HEK293 (cell line): ENCODE results near the gene CYP27C1.
A peak's percentile ranks its signal among the peaks of the same experiment; 100 is the strongest.

Source experiments
- CTCF ChIA-PET: fragments of 350-600 bp; formaldehyde crosslinking; extraction: SDS; loops from one replicate; lab custom pipeline; 2021; ENCODE audit warnings: antibody characterized with exemption; lab: Yijun Ruan, JAX
- POLR2A ChIA-PET: fragments of 300-600 bp; formaldehyde crosslinking; extraction: SDS; loops from one replicate; lab custom pipeline; 2020; ENCODE audit warnings: antibody characterized with exemption, inconsistent platforms; lab: Yijun Ruan, JAX
- H3K27ac ChIP-seq: fragments of 200-500 bp; sonication (Bioruptor generic); 2 replicates; pipeline ENCODE4 v1.5.1; 2014; ENCODE audit warnings: low read depth, low read length, control low read depth, inconsistent platforms; ENCODE audit errors: extremely low read depth
- H3K36me3 ChIP-seq, 2 experiments: fragments of 200-500 bp in 1 of 2; sonication (Bioruptor generic) in 1 of 2; 1 replicate in 1 of 2; 2 replicates in 1 of 2; pipeline ENCODE4 v1.5.1; 2014 to 2017; ENCODE audit warnings: inconsistent platforms in 2 of 2, low read length in 2 of 2; ENCODE audit not compliant: control insufficient read depth in 2 of 2, insufficient read depth in 1 of 2
- H3K4me1 ChIP-seq: fragments of 200-500 bp; sonication (Bioruptor generic); 2 replicates; pipeline ENCODE4 v1.5.1; 2014; ENCODE audit warnings: mild to moderate bottlenecking, low read length, inconsistent platforms; ENCODE audit not compliant: control insufficient read depth, insufficient read depth
- H3K4me3 ChIP-seq: 2 replicates; pipeline ENCODE4 v1.5.1; 2011; ENCODE audit warnings: low read depth, mild to moderate bottlenecking, control low read depth, low read length, moderate library complexity
- H3K9me3 ChIP-seq: fragments of 200-500 bp; sonication (Bioruptor generic); 2 replicates; pipeline ENCODE4 v1.5.1; 2014; ENCODE audit warnings: low read depth, low read length, inconsistent platforms; ENCODE audit not compliant: control insufficient read depth, insufficient read depth
- GLIS1 ChIP-seq: fragments of 450-650 bp; formaldehyde crosslinking; IDR thresholded peaks from 2 replicates; pipeline ENCODE4 v1.5.1; 2016; ENCODE audit warnings: missing biosample characterization, missing genetic modification characterization
- SCRT2 ChIP-seq: fragments of 450-650 bp; formaldehyde crosslinking; IDR thresholded peaks from 2 replicates; pipeline ENCODE4 v1.5.1; 2016; ENCODE audit warnings: missing biosample characterization, missing genetic modification characterization
- SETDB1 ChIP-seq: IDR thresholded peaks from one replicate; pipeline ENCODE4 v1.6.1; 2017; ENCODE audit warnings: mild to moderate bottlenecking, low read length, moderate library complexity, mixed read lengths; ENCODE audit not compliant: insufficient read length
- ZNF202 ChIP-seq: fragments of 450-650 bp; formaldehyde crosslinking; IDR thresholded peaks from 2 replicates; pipeline ENCODE4 v1.5.1; 2016; ENCODE audit warnings: missing biosample characterization, missing genetic modification characterization, borderline replicate concordance
- ZNF335 ChIP-seq: fragments of 450-650 bp; formaldehyde crosslinking; conservative IDR thresholded peaks from 2 replicates; pipeline ENCODE4 v1.5.1; 2016; ENCODE audit warnings: missing biosample characterization, missing genetic modification characterization
- ZNF544 ChIP-seq: fragments of 450-650 bp; formaldehyde crosslinking; IDR thresholded peaks from 2 replicates; pipeline ENCODE4 v1.5.0; 2017; ENCODE audit warnings: missing biosample characterization, missing genetic modification characterization
- ZNF548 ChIP-seq: fragments of 450-650 bp; formaldehyde crosslinking; IDR thresholded peaks from 2 replicates; pipeline ENCODE4 v1.5.1; 2016; ENCODE audit warnings: missing biosample characterization, missing genetic modification characterization
- ZNF571 ChIP-seq: fragments of 450-650 bp; formaldehyde crosslinking; IDR thresholded peaks from 2 replicates; pipeline ENCODE4 v1.5.0; 2017; ENCODE audit warnings: missing biosample characterization, missing genetic modification characterization
- ZNF701 ChIP-seq: fragments of 450-650 bp; formaldehyde crosslinking; IDR thresholded peaks from 2 replicates; pipeline ENCODE4 v1.5.1; 2016; ENCODE audit warnings: missing biosample characterization, missing genetic modification characterization
- ZNF707 ChIP-seq: fragments of 450-650 bp; formaldehyde crosslinking; IDR thresholded peaks from 2 replicates; pipeline ENCODE4 v1.5.1; 2016; ENCODE audit warnings: missing biosample characterization, missing genetic modification characterization
- ZNF76 ChIP-seq: fragments of 450-650 bp; formaldehyde crosslinking; IDR thresholded peaks from 2 replicates; pipeline ENCODE4; 2016; ENCODE audit warnings: low read depth, missing biosample characterization, missing genetic modification characterization, borderline replicate concordance
- ZNF777 ChIP-seq: fragments of 450-650 bp; formaldehyde crosslinking; IDR thresholded peaks from 2 replicates; pipeline ENCODE4 v1.5.1; 2017; ENCODE audit warnings: missing biosample characterization, missing genetic modification characterization, borderline replicate concordance
- ZSCAN23 ChIP-seq: fragments of 450-650 bp; formaldehyde crosslinking; IDR thresholded peaks from 2 replicates; pipeline ENCODE4 v1.5.1; 2016; ENCODE audit warnings: missing biosample characterization, missing genetic modification characterization
- ZSCAN30 ChIP-seq: fragments of 450-650 bp; IDR thresholded peaks from 2 replicates; pipeline ENCODE4 v1.5.1; 2018; ENCODE audit warnings: missing biosample characterization, mild to moderate bottlenecking, missing genetic modification characterization, moderate library complexity
- TF ChIP-seq, protein P1 (sequence below): fragments of 450-650 bp; formaldehyde crosslinking; IDR thresholded peaks from 2 replicates; pipeline ENCODE4 v1.5.1; 2017; ENCODE audit warnings: missing biosample characterization, mild to moderate bottlenecking, missing genetic modification characterization, moderate library complexity
- TF ChIP-seq, protein P2 (sequence below): fragments of 450-650 bp; formaldehyde crosslinking; IDR thresholded peaks from 2 replicates; pipeline ENCODE4 v1.5.1; 2017; ENCODE audit warnings: missing biosample characterization, missing genetic modification characterization
- TF ChIP-seq, protein P3 (sequence below): fragments of 450-650 bp; formaldehyde crosslinking; IDR thresholded peaks from 2 replicates; pipeline ENCODE4 v1.5.1; 2016; ENCODE audit warnings: missing biosample characterization, missing genetic modification characterization

The CYP27C1 gene

DNA sequence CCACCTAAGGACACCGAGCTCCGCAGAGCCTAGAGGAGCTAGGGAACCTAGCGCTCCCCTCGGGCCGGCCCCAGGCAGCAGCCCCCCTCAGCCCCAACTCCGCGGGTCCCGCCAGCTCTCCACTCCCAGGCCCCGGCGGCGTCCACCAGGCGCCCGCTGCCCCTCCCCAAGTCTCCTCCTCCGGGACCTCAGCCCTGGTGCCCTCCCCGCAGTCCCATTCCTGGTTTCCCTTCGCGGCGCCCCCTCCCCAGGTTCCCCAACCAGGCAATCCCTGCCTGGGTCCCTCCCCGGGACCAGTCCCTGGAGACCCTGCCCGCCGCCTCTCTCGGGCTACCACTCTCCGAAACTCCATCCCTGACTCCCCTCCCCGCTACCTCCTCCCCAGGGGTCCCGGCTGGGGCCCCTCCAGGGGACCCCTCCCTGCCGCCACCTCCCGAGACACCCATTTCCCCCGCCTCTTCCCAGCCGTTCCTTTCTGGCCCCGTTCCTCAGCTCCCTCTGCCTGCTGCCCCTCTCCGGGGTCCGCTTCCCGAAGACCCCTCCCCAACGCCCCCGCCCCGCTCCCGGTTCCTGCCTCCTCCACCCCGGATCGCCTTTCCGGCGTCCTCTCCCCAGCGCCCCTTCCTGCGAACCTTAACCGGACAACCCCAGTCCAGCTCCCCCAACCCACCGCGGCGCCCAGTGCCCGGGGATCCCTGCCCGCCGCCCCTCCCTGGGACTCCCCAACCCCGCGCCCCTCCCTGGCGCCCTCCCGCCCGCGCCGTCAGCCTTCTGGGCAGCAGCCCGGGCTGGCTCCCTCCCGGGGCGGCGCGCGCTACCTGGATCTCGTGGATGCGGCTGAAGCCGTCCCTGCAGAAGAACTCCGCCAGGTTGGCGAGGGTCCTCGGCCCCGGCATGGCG, 678 bp downstream of the CYP27C1 start (continued):
- TF ChIP-seq, protein P1, sequence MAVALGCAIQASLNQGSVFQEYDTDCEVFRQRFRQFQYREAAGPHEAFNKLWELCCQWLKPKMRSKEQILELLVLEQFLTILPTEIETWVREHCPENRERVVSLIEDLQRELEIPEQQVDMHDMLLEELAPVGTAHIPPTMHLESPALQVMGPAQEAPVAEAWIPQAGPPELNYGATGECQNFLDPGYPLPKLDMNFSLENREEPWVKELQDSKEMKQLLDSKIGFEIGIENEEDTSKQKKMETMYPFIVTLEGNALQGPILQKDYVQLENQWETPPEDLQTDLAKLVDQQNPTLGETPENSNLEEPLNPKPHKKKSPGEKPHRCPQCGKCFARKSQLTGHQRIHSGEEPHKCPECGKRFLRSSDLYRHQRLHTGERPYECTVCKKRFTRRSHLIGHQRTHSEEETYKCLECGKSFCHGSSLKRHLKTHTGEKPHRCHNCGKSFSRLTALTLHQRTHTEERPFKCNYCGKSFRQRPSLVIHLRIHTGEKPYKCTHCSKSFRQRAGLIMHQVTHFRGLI (tag by site-specific recombination): no peak

DNA sequence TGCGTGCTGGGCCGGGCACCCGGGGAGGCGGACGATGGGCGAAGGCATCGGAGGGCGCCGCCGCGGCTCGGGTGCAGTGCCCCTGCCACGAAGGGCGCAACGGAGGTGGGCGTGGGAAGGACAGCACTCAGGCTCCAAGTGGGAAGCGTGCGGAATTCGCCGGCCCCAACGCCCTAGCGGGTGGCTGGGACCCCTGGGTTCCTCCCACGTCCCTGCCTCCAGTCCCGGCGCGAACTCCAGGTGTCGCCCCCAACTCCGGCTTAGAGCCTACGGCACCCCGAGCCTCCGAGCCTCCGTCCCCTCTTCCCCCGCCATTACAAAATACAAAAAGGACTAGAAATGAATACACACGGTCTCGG, 1.3 kb downstream of the CYP27C1 start:
- no peak for TF ChIP-seq ZNF544
- TF ChIP-seq ZSCAN23 (tag by site-specific recombination): no peak
- Histone ChIP-seq H3K36me3 (no peaks in the 10 kb centered on the region), H3K27ac (peak overlapping the region; percentile 20; the same call in 1 of the 2 replicates), H3K4me1 (no peaks in the 10 kb centered on the region; the same call in 1 of the 2 replicates), H3K4me3 (peak overlapping the region; percentile 58), H3K9me3 (no peaks in the 10 kb centered on the region)
- POLR2A ChIA-PET: no interaction called here
- CTCF ChIA-PET: interaction anchor here (0.7 kb wide), 1 partner anchor 60 kb away, joined by 3 read pairs; no protein-coding TSS in a partner anchor

DNA sequence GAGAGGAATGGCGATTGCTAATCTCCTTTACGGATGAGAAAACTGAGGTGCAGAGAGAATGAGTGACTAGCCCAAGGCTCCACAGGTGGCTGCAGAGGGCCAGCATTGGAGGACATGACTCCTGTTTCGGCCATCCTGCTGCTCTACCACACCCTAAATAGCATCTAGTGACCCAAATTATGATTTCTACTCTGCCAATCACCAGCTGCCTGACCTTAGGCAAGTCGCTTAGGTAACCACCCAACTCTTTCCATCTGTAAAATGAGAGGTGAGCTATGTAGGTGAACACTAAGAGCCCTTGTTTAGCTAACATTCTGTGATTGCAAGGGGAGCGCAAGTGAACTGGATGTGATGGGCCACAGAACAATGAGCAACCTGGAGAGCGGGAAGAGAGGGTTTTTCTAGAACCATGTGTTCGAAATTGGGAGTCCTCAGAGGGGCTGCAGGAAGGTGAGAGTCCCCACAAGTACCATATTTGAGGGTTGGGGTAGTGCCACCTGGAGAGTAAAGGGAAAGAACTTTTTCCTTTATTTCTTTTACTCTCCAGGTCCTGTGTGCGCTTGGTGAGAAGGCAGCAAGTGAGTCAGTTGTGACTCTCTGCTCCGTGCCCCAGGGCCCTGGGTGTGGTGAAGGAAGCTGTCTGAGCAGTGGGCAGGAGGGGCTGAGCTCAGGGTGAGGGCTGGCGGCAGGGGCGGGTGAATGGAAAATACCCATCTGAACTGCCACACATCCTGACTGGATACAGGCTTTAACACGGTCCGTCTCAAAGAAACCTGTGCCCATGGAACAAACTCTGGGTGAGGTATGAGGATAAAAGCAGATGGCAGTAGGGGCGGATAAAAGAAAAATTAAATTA, 2.4 kb downstream of the CYP27C1 start:
- no peak for TF ChIP-seq ZNF76
- no peak for TF ChIP-seq ZSCAN30 (tag by site-specific recombination)
- 0 out of 2 replicates have a peak, but pooled peaks have one; percentile 25 for TF ChIP-seq SCRT2
- Histone ChIP-seq H3K36me3 (no peaks in the 10 kb centered on the region), H3K27ac (no peak overlapping the region), H3K9me3 (no peaks in the 10 kb centered on the region), H3K4me3 (no peak overlapping the region), H3K4me1 (no peaks in the 10 kb centered on the region; the same call in 1 of the 2 replicates)
- POLR2A ChIA-PET: interaction anchor here (0.5 kb wide), 1 partner anchor 16 kb away, joined by 4 read pairs; no protein-coding TSS in a partner anchor
- CTCF ChIA-PET: interaction anchor here (0.6 to 1.2 kb wide), 4 partner anchors 8 to 150 kb away, joined by 3 to 6 read pairs (median 4); no protein-coding TSS in a partner anchor

DNA sequence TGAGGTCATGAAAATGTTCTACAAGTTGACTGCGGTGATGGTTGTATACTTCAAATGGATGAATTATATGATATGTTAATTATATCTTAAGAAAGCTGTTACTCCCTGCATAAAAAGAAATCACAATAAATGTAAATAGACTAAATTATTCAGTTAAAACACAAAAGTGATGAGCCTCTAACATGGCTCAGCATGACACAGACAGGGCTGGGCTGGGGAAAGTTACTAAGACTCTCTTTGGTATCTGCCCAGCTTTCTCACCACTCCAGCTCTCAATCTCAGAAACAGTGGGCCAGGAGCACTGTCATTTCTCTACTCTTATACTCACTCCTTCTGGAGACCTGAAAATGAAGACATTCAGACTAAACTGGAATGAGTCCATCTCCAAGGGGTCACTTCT, 3.5 kb downstream of the CYP27C1 start:
- POLR2A ChIA-PET: no interaction called here
- TF ChIP-seq SETDB1: peak; percentile 47
- no peak for TF ChIP-seq ZNF548 (tag by site-specific recombination)
- TF ChIP-seq, all 188 proteins: peak for 1
- no peaks in the 10 kb centered on the region for H3K9me3 ChIP-seq
- H3K27ac ChIP-seq: no peak overlapping the region
- H3K36me3 ChIP-seq: no peaks in the 10 kb centered on the region
- CTCF ChIA-PET: interaction anchor here (0.7 to 1.2 kb wide), 3 partner anchors 20 to 149 kb away, joined by 3 to 4 read pairs (median 3); no protein-coding TSS in a partner anchor
- no peaks in the 10 kb centered on the region; the same call in 1 of the 2 replicates for H3K4me1 ChIP-seq
- H3K4me3 ChIP-seq: no peak overlapping the region

DNA sequence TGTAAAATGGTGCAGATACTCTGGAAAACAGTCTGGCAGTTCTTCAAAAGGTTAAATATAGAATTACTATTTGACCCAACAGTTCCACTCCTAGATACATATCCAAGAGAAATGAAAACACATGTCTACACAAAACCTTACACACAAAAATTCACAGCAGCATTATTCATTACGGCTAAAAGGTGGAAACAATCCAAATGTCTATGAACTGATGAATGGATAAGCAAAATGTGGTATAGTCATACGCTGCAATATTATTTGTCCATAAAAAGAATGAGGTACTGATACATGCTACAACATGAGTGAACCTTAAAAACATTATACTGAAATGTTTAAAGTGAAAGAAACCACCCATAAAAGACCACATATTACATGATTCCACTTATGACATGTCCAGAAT, 4.0 kb downstream of the CYP27C1 start:
- H3K9me3 ChIP-seq: no peaks in the 10 kb centered on the region
- H3K4me3 ChIP-seq: no peak overlapping the region
- no peaks in the 10 kb centered on the region; the same call in 1 of the 2 replicates for H3K4me1 ChIP-seq
- POLR2A ChIA-PET: no interaction called here
- no peaks in the 10 kb centered on the region for H3K36me3 ChIP-seq
- CTCF ChIA-PET: interaction anchor here (0.7 kb wide), 1 partner anchor 19 kb away, joined by 3 read pairs; no protein-coding TSS in a partner anchor
- no peak overlapping the region for H3K27ac ChIP-seq
- TF ChIP-seq ZNF571 (no peak), ZNF707 (tag by site-specific recombination) (no peak), ZNF202 (no peak), ZNF777 (tag by site-specific recombination) (no peak), ZNF701 (tag by site-specific recombination) (no peak), GLIS1 (tag by site-specific recombination) (no peak), ZNF335 (no peak)
- TF ChIP-seq, protein P2, sequence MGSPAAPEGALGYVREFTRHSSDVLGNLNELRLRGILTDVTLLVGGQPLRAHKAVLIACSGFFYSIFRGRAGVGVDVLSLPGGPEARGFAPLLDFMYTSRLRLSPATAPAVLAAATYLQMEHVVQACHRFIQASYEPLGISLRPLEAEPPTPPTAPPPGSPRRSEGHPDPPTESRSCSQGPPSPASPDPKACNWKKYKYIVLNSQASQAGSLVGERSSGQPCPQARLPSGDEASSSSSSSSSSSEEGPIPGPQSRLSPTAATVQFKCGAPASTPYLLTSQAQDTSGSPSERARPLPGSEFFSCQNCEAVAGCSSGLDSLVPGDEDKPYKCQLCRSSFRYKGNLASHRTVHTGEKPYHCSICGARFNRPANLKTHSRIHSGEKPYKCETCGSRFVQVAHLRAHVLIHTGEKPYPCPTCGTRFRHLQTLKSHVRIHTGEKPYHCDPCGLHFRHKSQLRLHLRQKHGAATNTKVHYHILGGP (tag by site-specific recombination): no peak
- TF ChIP-seq, protein P3, sequence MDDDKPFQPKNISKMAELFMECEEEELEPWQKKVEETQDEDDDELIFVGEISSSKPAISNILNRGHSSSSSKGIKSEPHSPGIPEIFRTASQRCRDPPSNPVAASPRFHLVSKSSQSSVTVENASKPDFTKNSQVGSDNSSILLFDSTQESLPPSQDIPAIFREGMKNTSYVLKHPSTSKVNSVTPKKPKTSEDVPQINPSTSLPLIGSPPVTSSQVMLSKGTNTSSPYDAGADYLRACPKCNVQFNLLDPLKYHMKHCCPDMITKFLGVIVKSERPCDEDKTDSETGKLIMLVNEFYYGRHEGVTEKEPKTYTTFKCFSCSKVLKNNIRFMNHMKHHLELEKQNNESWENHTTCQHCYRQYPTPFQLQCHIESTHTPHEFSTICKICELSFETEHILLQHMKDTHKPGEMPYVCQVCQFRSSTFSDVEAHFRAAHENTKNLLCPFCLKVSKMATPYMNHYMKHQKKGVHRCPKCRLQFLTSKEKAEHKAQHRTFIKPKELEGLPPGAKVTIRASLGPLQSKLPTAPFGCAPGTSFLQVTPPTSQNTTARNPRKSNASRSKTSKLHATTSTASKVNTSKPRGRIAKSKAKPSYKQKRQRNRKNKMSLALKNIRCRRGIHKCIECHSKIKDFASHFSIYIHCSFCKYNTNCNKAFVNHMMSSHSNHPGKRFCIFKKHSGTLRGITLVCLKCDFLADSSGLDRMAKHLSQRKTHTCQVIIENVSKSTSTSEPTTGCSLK (tag by site-specific recombination): no peak
